Adrenal gland (tissue), 12 donors: ENCODE data around the gene COQ5. TPM values are rescaled to one million over a fixed set of nuclear protein-coding genes. Genes with fewer than 3 reads are reported as not detected.

Experiments
- DNase-seq, 7 donors: peaks; one replicate each; pipeline ENCODE4 v3.0.0-alpha.2; 2019 to 2020
- H3K27ac ChIP-seq, 5 donors: fragments of 200-600 bp; sonication (generic) in 4 of 5; 1 replicate in 3 of 5; 2 replicates in 2 of 5; pipeline versions ENCODE4 v1.5.1 to v1.8.0; 2016 to 2020; ENCODE audit warnings: mild to moderate bottlenecking in 1 of 5
- H3K27me3 ChIP-seq: fragments of 200-600 bp; 2 replicates; pipeline ENCODE4 v1.8.0; 2021
- H3K36me3 ChIP-seq, 2 donors: fragments of 200-600 bp; replicated peaks in 1 of 2; 1 replicate in 1 of 2; 2 replicates in 1 of 2; pipeline versions ENCODE4 v1.5.1 to v1.8.0; 2018 to 2022
- H3K4me1 ChIP-seq, 2 donors: fragments of 200-600 bp; replicated peaks in 1 of 2; 1 replicate in 1 of 2; 2 replicates in 1 of 2; pipeline versions ENCODE4 v1.5.1 to v1.8.0; 2018 to 2021
- H3K4me3 ChIP-seq, 4 donors: fragments of 200-600 bp; sonication (generic) in 3 of 4; one replicate each; pipeline ENCODE4 v1.5.1; 2016 to 2018
- H3K9me3 ChIP-seq, 3 donors: fragments of 200-600 bp; sonication (generic) in 1 of 3; replicated peaks in 1 of 3; 1 replicate in 2 of 3; 2 replicates in 1 of 3; pipeline versions ENCODE4 v1.5.1 to v1.8.0; 2016 to 2021
- CTCF ChIP-seq, 6 experiments: fragments of 450-650 bp in 4 of 6; fragments of 200-600 bp in 2 of 6; sonication (generic) in 1 of 6; IDR thresholded peaks; 1 replicate in 5 of 6; 2 replicates in 1 of 6; pipeline versions ENCODE4 v1.5.1 to v1.8.0; 2016 to 2021; ENCODE audit warnings: antibody characterized with exemption in 6 of 6, mild to moderate bottlenecking in 2 of 6, moderate library complexity in 1 of 6
- POLR2A ChIP-seq, 2 donors: fragments of 450-650 bp; IDR thresholded peaks; one replicate each; pipeline ENCODE4 v1.6.1; 2017; ENCODE audit warnings: antibody characterized with exemption in 2 of 2, mild to moderate bottlenecking in 2 of 2, moderate library complexity in 1 of 2
- WGBS, 4 donors: extraction: QIAGEN DNeasy Blood & Tissue Kit in 2 of 4; methylation state at CpG; one replicate each; pipeline versions ENCODE4 v1.1.5 to v1.1.7; 2013 to 2017; 5-methylcytosine and 5-hydroxymethylcytosine counted together
- intact Hi-C, 2 donors: fragments of 100-400 bp; cut with DNase I; formaldehyde crosslinking; loops; one replicate each; pipeline versions ENCODE4 v1.14.1 to v1.15.0; 2022 to 2023
- polyA plus RNA-seq, 3 donors: library from polyadenylated mRNA; stranded (reverse); fragments of 200-250 nt in 2 of 3; fragments of 350-450 nt in 1 of 3; fragmentation: Illumina TruSeq in 1 of 3; extraction: RNeasy Lipid Tissue Mini Kit (QIAGEN cat#74804) in 1 of 3; gene quantifications; one replicate each; pipeline ENCODE4 v1.2.3, GENCODE V29; 2013 to 2014
- total RNA-seq, 9 donors: library from RNA; depleted of rRNA in 4 of 9; stranded (reverse); fragments of >200 nt in 4 of 9; fragments of 120-200 nt in 1 of 9; fragmentation: NEBNext Ultra II Directional in 1 of 9; extraction: Animal tissue kit (Norgen Biotek cat#: 25700) in 1 of 9; gene quantifications; one replicate each; pipeline versions ENCODE4 v1.1.0 to v1.2.4, GENCODE V29; 2013 to 2023
- donor health status: healthy with polysubstance abuse.
- donor health status: Bipolar disorder and iron deficiency.
- donor health status: DM: yes; HTN: yes; CAD: no.
- donor health status: DM: no; HTN: no; CAD: no.
- donor health status: DM: no; HTN: no; CAD: no.
- donor health status: DM: yes; HTN: yes; CAD: no.

The COQ5 gene
- total and polyA plus RNA-seq, 12 donors = 24.9 to 74.4 (median 34.7) TPM

GRCh38 chr12:120468325-120468820 lies 60.6 kb downstream of the COQ5 start:
- H3K27ac ChIP-seq = peak overlapping the region; percentile 70 to 97 (median 93)
- H3K36me3 ChIP-seq = peaks cover 0 to 25% of the 10 kb centered on the region in 2 donors
- peaks cover 6 to 36% of the 10 kb centered on the region in 2 donors for H3K4me1 ChIP-seq
- H3K27me3 ChIP-seq = no peaks in the 10 kb centered on the region
- no peak for TF ChIP-seq CTCF (IDR thresholded peaks at IDR 0.05)
- peak in 1 of 2 donors; percentile 27 for TF ChIP-seq POLR2A (IDR thresholded peaks at IDR 0.05)
- H3K9me3 ChIP-seq = no peaks in the 10 kb centered on the region
- peak; percentile 29 to 75 (median 54) for DNase-seq
- H3K4me3 ChIP-seq = peak overlapping the region; percentile 55 to 87 (median 85)
- 1 to 7% (median 2%) methylated on average over 8 to 23 of the region's 23 CpGs for WGBS, 4 donors
- intact Hi-C loops = loop anchor here in 1 of 2 donors (10.0 kb wide), 1 partner anchor 96 kb away; no protein-coding TSS in a partner anchor

- no peak for DNase-seq
- no peaks in the 10 kb centered on the region for H3K9me3 ChIP-seq
- TF ChIP-seq POLR2A (IDR thresholded peaks at IDR 0.05) = no peak
- no peak for TF ChIP-seq CTCF (IDR thresholded peaks at IDR 0.05)
- H3K4me1 ChIP-seq = peaks cover 6 to 36% of the 10 kb centered on the region in 2 donors
- H3K36me3 ChIP-seq = peaks cover 0 to 34% of the 10 kb centered on the region in 2 donors
- WGBS, 4 donors = 85 to 89% (median 88%) methylated on average over 6 of the region's 6 CpGs
- intact Hi-C loops = loop anchor here in 1 of 2 donors (10.0 kb wide), 1 partner anchor 97 kb away; no protein-coding TSS in a partner anchor
- H3K4me3 ChIP-seq = no peak overlapping the region
- H3K27ac ChIP-seq = peak overlapping the region in 2 of 5 donors; percentile 35 to 56
- no peaks in the 10 kb centered on the region for H3K27me3 ChIP-seq
Measured at GRCh38 chr12:120467439-120467838, 61.5 kb downstream of the COQ5 start.

- peak in 6 of 7 donors; percentile 45 to 71 (median 59) for DNase-seq
- H3K9me3 ChIP-seq = no peaks in the 10 kb centered on the region
- H3K36me3 ChIP-seq = peaks cover 0 to 41% of the 10 kb centered on the region in 2 donors
- TF ChIP-seq CTCF (IDR thresholded peaks at IDR 0.05) (peak; percentile 12 to 56 (median 48)), POLR2A (IDR thresholded peaks at IDR 0.05) (no peak)
- H3K4me3 ChIP-seq = no peak overlapping the region
- H3K27me3 ChIP-seq = no peaks in the 10 kb centered on the region
- intact Hi-C loops = loop anchor here in 1 of 2 donors (10.0 kb wide), 1 partner anchor 98 kb away; no protein-coding TSS in a partner anchor
- peaks cover 6 to 36% of the 10 kb centered on the region in 2 donors for H3K4me1 ChIP-seq
- peak overlapping the region in 4 of 5 donors; percentile 2 to 56 (median 36) for H3K27ac ChIP-seq
- whole genome bisulfite sequencing, 4 donors = 34 to 47% (median 42%) methylated on average over 8 of the region's 8 CpGs
Measured at GRCh38 chr12:120466560-120467315, 62.2 kb downstream of the COQ5 start.

- Histone ChIP-seq H3K27ac (no peak overlapping the region), H3K4me3 (no peak overlapping the region), H3K9me3 (no peaks in the 10 kb centered on the region), H3K27me3 (no peaks in the 10 kb centered on the region), H3K4me1 (peaks cover 6 to 30% of the 10 kb centered on the region in 2 donors), H3K36me3 (peaks cover 0 to 51% of the 10 kb centered on the region in 2 donors)
- intact Hi-C loops = loop anchor here in 1 of 2 donors (10.0 kb wide), 1 partner anchor 99 kb away; no protein-coding TSS in a partner anchor
- TF ChIP-seq CTCF (IDR thresholded peaks at IDR 0.05) (no peak), POLR2A (IDR thresholded peaks at IDR 0.05) (no peak)
- 26 to 40% (median 32%) methylated on average over 5 of the region's 5 CpGs for WGBS, 4 donors
- no peak for DNase-seq
Measured at GRCh38 chr12:120465756-120466155, 63.2 kb downstream of the COQ5 start.
